ENCODE measurements around the gene TUBD1. TPM values are rescaled to one million over a fixed set of nuclear protein-coding genes. Genes with fewer than 3 reads are reported as not detected.

The TUBD1 gene
- total RNA-seq, 1 donor from 2014 or later, result 7.6 TPM

GRCh38 chr17:59848778-59849177 lies 44.0 kb downstream of the TUBD1 start:
- Histone ChIP-seq H3K27me3 (ENCODE audit: control insufficient read depth, insufficient read depth, low read length) (no peaks in the 10 kb centered on the region), H3K36me3 (ENCODE audit: control insufficient read depth, insufficient read depth, low read length) (no peaks in the 10 kb centered on the region), H3K4me3 (ENCODE audit: low read depth, low read length) (no peak overlapping the region)
- DNase-seq (ENCODE audit: low read depth) (no peak), FAIRE-seq (no peak)
- TF ChIP-seq CTCF (IDR thresholded peaks at IDR 0.05; ENCODE audit: insufficient read depth, low read length, severe bottlenecking), result no peak

DNA sequence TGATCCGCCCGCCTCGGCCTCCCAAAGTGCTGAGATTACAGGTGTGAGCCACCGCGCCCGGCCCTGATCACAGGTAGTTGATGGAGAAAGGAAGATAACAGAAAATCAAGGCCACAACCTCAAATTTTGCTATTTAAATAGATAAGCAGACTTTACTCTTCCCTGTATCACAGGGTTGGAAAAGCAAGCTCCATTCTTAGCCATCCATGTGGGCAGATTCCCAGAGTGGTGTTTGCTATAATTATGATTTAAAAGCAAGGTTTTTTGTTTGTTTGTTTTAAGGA lies 44.4 kb downstream of the TUBD1 start:
- H3K27me3 ChIP-seq (ENCODE audit: control insufficient read depth, insufficient read depth, low read length), result no peaks in the 10 kb centered on the region
- no peaks in the 10 kb centered on the region for H3K36me3 ChIP-seq (ENCODE audit: control insufficient read depth, insufficient read depth, low read length)
- DNase-seq (ENCODE audit: low read depth), result no peak
- H3K4me3 ChIP-seq (ENCODE audit: low read depth, low read length), result no peak overlapping the region
- no peak for TF ChIP-seq CTCF (IDR thresholded peaks at IDR 0.05; ENCODE audit: insufficient read depth, low read length, severe bottlenecking)
- no peak for FAIRE-seq

DNA sequence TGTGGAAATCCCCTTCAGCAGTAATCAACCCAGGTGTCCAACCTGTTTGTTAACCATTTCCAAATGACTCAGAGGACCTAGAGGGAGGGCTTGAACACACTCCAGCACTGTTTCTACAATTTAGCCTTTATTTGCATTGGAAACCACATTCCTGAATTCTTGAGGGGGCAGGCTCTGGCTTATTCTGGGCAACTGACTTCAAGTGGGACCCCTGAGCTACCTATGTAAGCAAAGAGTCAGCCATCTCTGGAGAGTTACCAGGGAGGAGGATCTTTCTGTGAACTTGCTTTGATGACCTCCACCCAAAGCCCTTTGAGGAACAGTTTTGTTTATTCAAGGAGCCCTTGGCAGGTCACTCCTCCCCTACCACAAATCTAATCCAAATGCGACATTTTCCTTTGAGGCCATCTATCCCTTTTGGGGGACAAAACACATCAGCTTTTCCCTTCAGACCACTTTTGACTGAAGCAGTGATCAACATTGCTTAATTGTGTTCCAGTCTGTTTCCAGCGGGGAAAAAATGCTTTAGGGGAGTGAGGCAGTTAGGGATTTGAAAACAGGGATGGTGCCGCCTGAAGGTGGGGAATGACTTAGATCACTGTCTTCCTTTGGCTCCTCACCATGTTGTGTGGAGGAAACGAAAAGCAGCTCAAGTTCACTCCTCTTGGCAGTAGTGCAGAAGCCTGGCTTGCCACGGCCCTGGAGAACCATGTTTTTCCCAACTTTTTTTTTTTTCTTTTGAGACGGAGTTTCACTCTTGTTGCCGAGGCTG lies 46.2 kb downstream of the TUBD1 start:
- DNase-seq (ENCODE audit: low read depth) (peak; percentile 98), FAIRE-seq (no peak)
- no peak overlapping the region for H3K4me3 ChIP-seq (ENCODE audit: low read depth, low read length)
- no peaks in the 10 kb centered on the region for H3K36me3 ChIP-seq (ENCODE audit: control insufficient read depth, insufficient read depth, low read length)
- no peak for TF ChIP-seq CTCF (IDR thresholded peaks at IDR 0.05; ENCODE audit: insufficient read depth, low read length, severe bottlenecking)
- H3K27me3 ChIP-seq (ENCODE audit: control insufficient read depth, insufficient read depth, low read length), result no peaks in the 10 kb centered on the region

DNA sequence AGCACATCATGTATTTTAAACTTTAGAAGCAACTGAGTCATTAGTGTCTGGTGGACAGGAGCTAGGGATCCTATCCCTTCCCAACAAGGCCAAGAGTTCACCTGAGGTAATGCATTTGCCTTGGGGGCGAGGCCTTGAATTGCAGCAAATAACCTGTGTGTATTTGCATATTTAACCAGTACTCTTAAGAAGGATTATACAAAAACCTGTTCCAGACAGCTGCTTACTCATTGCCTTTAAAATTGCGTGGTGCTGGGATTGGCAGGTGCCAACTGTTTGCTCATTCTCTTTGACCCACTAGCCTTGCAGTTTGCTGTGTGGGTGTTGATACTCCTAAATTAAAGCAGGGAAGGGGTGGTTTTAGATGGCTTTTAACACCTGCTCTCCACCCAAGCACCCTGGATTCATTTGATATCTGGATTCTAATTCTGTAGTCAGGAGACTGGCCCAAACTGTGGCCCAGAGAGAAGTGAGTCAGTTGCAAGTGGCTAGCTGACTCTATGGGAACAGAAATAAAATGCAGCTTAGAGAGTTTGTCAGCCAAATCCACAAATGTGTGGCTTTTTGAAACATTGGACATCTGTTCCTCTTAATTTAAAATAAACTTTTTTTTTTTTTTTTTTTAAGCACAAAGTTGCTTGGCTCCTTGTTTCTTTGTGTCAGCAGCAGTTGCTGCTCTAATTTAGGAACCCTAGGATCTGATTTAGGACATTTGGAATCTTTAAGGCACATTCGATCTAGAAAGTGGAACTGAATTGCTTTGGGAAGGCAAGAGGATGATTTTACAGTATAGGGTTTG lies 46.9 kb downstream of the TUBD1 start:
- H3K4me3 ChIP-seq (ENCODE audit: low read depth, low read length), result peak overlapping the region; percentile 13
- FAIRE-seq (no peak), DNase-seq (ENCODE audit: low read depth) (peak; percentile 98)
- no peaks in the 10 kb centered on the region for H3K36me3 ChIP-seq (ENCODE audit: control insufficient read depth, insufficient read depth, low read length)
- H3K27me3 ChIP-seq (ENCODE audit: control insufficient read depth, insufficient read depth, low read length), result no peaks in the 10 kb centered on the region
- TF ChIP-seq CTCF (IDR thresholded peaks at IDR 0.05; ENCODE audit: insufficient read depth, low read length, severe bottlenecking), result no peak

- Histone ChIP-seq H3K36me3 (ENCODE audit: control insufficient read depth, insufficient read depth, low read length) (no peaks in the 10 kb centered on the region), H3K27me3 (ENCODE audit: control insufficient read depth, insufficient read depth, low read length) (no peaks in the 10 kb centered on the region), H3K4me3 (ENCODE audit: low read depth, low read length) (no peak overlapping the region)
- FAIRE-seq (no peak), DNase-seq (ENCODE audit: low read depth) (peak; percentile 60)
- no peak for TF ChIP-seq CTCF (IDR thresholded peaks at IDR 0.05; ENCODE audit: insufficient read depth, low read length, severe bottlenecking)
Measured at GRCh38 chr17:59844884-59845594, 47.7 kb downstream of the TUBD1 start.

Data from bronchial epithelial cell (primary cell).